Tongue (tissue), 2 donors: ENCODE results near the gene ACOT12. TPM values are rescaled to one million over a fixed set of nuclear protein-coding genes. Genes with fewer than 3 reads are reported as not detected.
"Not testable (repeated sequence)": the region's sequence is repeated elsewhere in the genome, so short reads cannot be mapped to it uniquely, and the experiment has no call there.

Source experiments
- DNase-seq: peaks from one replicate; pipeline ENCODE4 v3.0.0-alpha.2; 2015
- total RNA-seq: library from RNA; depleted of rRNA; stranded (reverse); fragments of >200 nt; gene quantifications from one replicate; pipeline ENCODE4 v1.2.3, GENCODE V29; 2014

ACOT12 gene
- total RNA-seq, 1 donor from 2014 or later = not detected

DNA sequence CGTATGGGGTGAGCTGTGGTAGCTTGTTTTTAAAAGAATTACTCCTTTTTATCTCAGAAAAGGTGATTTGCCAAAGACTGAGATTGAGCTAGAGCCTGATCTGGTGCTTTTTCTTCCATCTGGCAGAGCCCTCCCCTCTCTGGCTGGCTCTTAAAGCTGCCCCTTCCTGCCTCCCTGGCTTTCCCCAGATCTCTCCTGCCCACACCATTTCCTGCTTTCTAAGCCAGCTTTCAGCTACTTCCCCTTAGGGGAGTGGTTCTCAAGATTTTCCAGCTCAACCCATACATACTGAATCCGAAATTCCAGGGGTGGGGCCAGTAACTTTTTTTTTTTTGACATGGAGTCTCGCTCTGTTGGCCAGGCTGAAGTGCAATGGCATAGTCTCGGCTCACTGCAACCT lies 4.8 kb upstream of the ACOT12 start:
- DNase-seq = no peak

DNA sequence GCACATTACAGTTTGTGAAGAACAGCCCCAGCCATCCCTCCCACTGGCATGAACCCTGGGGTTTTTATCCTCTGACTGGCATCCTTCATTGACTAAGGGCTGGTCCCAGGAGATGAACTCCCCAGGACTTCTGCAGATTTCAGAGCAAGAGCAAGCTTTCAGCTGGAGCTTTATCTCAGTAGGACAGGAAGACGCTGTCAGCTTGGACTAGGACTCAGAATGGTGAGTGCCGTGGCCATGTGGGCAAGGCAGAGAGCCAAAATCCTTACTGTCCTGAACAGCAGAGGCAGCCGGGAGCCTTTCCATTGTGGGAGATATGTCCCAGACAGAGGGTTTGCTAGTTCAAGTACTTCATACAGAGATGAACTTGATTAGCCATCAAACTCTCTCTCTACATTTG lies 3.2 kb upstream of the ACOT12 start:
- peak; percentile 38 for DNase-seq

DNA sequence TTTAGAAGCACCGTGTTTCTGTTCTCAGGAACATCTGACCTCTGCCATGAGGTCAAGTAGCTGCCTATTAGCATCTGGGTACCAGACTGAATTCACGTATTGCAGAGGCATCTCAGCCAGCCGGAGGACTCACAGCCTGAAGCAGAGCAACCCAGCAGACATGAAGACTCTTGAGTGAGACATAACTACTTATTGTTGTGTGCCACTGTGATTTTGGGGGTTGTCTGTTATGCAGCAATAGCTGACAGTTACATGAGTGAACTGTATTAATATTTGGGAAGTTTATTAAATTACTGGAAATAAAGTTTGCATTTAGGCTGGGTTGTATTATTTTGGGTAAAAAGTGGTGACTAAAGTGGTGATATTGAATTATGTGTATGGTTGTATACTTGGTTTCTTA lies 1.3 kb upstream of the ACOT12 start:
- no peak for DNase-seq

GRCh38 chr5:81393430-81393782 lies 528 bp downstream of the ACOT12 start:
- no peak for DNase-seq

DNA sequence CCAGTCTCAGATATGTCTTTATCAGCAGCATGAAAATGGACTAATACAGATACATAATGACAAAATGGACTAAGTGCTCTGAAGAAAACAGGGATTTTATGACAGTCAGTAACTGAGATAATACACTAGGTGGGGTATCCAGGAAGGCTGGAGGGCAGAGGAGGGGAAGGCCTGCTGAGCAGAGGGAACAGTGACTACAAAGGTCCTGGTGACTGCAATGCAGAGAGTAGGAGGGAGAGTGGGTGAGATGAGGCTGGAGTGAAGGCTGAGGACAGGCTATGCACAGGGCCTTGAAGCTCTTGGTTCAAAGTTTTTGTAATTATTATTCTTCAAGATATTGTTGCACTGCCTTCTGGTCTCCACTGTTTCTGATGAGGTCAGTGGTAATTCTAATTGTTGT lies 4.9 kb downstream of the ACOT12 start:
- DNase-seq = no peak

- no peak for DNase-seq
Observed at GRCh38 chr5:81388169-81388568, 5.8 kb downstream of the ACOT12 start.

DNA sequence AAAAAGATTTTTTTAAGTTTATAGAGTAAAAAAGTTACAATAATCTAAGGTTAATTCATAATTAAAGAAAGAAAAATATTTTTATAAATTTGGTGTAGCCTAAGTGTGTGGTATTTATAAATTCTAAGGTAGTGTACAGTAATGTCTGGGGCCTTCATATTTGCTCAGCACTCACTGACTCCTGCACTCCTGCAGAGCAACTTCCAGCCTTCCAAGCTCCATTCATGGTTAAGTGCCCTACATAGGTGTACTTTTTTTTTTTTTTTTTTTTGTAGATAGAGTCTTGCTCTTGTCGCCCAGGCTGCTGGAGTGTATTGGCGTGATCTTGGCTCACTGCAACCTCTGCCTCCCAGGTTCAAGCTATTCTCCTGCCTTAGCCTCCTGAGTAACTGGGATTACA lies 10.1 kb downstream of the ACOT12 start:
- DNase-seq = no peak

GRCh38 chr5:81371354-81371876 lies 22.5 kb downstream of the ACOT12 start:
- no peak for DNase-seq

GRCh38 chr5:81370912-81371311 lies 23.0 kb downstream of the ACOT12 start:
- no peak for DNase-seq

DNA sequence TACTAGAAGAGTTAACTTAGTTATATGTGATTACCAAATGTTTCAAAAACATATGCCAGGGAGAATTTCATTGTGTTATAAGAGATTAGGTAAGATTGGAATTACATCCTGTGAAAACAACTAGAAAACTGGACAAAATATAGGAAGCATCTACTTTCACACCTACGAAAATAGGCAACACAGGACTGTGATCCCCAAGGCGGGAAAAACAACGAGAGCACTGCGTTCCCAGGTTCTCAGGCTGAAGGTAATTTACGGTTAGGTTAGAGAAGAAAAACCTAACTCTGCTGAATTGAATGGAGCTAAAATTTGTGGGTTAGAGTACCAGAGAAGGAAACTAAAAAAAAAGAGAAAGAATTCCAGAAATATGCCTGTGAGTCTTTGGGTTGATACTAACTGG lies 28.4 kb downstream of the ACOT12 start:
- no peak for DNase-seq

- peak; percentile 2 for DNase-seq
Observed at GRCh38 chr5:81363093-81363871, 30.7 kb downstream of the ACOT12 start.

GRCh38 chr5:81361600-81361999 lies 32.3 kb downstream of the ACOT12 start:
- no peak for DNase-seq

DNA sequence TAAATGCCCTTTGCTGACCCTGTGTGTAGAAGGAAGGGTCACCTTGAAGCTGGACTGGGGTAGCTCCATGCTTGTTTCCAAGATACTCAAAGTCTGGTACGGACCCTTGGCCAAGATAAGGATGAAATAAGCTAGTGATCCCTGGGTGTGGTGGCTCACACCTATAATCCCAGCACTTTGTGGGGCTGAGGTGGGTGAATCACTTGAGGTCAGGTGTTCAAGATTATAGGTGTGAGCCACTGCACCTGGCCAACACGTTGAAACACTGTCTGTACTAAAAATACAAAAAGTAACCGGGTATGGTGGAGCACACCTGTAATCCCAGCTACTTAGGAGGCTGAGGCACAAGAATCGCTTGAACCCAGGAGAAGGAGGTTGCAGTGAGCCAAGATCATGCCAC lies 33.3 kb downstream of the ACOT12 start:
- DNase-seq = no peak

- no peak for DNase-seq
Observed at GRCh38 chr5:81359881-81360280, 34.1 kb downstream of the ACOT12 start.

GRCh38 chr5:81359108-81359507 lies 34.8 kb downstream of the ACOT12 start:
- DNase-seq = no peak

GRCh38 chr5:81355291-81356251 lies 38.4 kb downstream of the ACOT12 start:
- no peak for DNase-seq

DNA sequence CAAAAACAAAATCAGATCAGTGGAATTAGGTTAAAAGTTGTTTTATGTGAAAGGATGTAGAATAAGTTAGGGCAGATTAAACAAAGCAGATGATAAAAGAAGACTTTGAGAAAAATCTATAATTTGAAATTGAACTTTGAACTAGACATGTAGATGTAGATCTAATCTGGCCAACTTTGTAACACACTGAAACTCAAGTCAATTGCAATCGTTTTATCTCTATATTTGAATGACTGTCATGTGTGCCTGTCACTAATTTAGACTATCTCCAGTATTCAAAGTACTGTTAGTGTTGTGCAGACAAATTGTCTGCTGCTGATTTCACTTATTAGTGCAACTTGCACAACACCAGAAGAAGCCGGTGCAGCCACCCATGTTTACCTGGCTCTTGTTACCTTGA lies 39.8 kb downstream of the ACOT12 start:
- DNase-seq = no peak

GRCh38 chr5:81353189-81353588 lies 40.7 kb downstream of the ACOT12 start:
- no peak for DNase-seq

GRCh38 chr5:81350507-81350906 lies 43.4 kb downstream of the ACOT12 start:
- DNase-seq = no peak

GRCh38 chr5:81349161-81349560 lies 44.8 kb downstream of the ACOT12 start:
- DNase-seq = no peak

DNA sequence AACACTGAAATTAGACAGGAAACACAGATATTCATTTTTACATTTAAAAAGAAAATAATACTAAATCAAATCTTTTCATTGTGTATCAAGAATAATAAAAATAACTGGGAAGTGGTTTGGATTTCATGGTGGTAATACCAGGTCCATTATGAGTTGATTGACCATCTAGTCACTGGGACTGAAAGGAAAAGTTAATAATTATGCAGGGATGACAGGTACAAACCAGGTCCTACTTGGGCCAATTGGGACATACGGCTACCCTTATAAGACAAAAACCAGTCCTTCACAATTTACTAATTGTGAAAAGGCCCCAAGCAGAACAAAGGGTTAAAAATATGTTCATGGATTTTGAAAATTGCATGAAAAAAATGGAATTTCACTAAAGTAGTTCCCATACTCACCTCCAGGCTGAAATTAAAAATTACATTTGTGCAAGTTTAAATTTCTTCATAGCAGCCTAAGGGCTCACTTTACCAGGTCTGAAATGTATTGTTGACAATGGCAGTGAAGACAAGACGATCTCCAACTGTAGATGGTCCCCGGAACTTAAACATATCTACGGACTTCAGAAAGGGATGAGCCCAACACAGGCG lies 48.4 kb downstream of the ACOT12 start:
- DNase-seq = no peak

DNA sequence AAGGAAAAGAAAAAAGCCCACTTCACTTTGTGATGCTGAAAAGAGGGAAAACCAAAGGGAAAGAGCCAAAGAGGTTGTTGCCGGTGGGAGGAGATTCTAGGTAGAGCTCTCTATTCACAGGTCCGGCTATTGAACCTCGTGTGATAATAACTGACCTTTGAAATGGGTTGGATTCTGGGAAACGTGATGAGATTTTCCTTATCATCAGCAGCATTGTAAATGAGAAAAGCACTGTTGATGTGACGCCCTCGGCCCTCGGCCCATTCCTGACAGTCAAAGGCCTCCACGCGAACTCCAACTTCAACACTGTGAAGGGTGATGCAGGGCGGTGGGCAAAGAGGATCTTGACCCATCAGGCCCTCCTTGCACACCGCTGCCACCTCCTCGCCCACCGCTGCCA lies 49.2 kb downstream of the ACOT12 start:
- no peak for DNase-seq

GRCh38 chr5:81338213-81338612 lies 55.7 kb downstream of the ACOT12 start:
- not testable (repeated sequence) for DNase-seq
